Astrocyte of the cerebellum (primary cell): ENCODE data around the gene NT5DC4.

Experiments used
- DNase-seq: peaks from one replicate; pipeline ENCODE4 v3.0.0-alpha.2; 2011; ENCODE audit warnings: low read depth
- H3K4me3 ChIP-seq: 2 replicates; pipeline ENCODE4 v1.5.1; 2011; ENCODE audit warnings: mild to moderate bottlenecking, low read depth, low read length, moderate library complexity
- CTCF ChIP-seq: IDR thresholded peaks from 2 replicates; pipeline ENCODE4 v1.5.1; 2012; ENCODE audit warnings: low read length, low read depth, moderate library complexity, mild to moderate bottlenecking; ENCODE audit errors: missing control alignments
- in situ Hi-C: cut with HindIII; loops from 2 replicates; pipeline ENCODE4 v1.10.0; 2017; ENCODE audit warnings: low sequenced_read_pairs

NT5DC4 gene

DNA sequence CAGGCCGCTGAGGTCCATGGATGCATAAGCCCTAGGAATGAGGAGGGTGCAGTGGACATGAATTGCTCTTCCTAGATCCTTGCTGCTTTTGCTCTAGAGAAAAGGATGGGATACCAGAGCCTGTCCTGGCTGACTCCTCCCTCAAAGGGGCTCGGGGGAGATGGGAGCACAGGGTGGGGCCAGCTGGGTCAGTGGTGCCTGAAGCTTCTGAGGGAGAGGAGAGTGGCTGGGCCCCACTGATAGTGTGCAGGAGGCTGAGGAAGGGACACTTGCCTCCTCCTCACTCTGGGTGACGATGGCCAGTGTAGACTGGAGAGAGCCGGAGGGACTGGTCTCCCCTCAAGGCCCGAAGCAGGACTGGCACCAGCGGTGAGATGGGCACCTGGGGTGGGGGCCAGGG, at the start of gene NT5DC4:
NT5DC4 (plus strand) TSS at position 236 of the 400 bp plus-strand sequence; CDS start at position 296, 60 bp downstream.
- no peak for DNase-seq
- TF ChIP-seq CTCF = no peak
- in situ Hi-C loops = loop anchor here (5.0 kb wide), 2 partner anchors 53 to 113 kb away; no protein-coding TSS in a partner anchor
- no peak within 1 kb of the TSS for H3K4me3 ChIP-seq

GRCh38 chr2:112671801-112672200, 49.0 kb upstream of the NT5DC4 start:
- TF ChIP-seq CTCF = no peak
- in situ Hi-C loops = no loop called here
- H3K4me3 ChIP-seq = no peak overlapping the region
- no peak for DNase-seq

DNA sequence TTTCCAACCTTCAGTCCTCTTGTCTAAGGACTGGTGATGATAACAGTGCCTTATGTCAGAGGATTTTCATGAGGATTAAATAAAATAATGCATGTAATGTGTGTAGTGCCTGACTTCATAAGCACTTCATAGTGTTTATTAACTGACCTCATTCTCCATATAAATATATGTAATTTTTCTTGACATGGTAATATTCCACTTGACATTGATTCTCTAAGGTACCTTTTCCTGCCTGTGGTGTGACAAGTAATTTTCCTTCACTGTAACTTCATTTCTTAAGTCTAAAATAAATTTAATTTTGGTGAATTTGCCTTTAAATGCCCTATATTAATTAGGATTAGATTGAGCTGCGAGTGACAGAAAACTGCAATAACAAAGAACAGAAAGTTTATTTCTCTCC, 47.8 kb upstream of the NT5DC4 start:
- no peak overlapping the region for H3K4me3 ChIP-seq
- DNase-seq = no peak
- TF ChIP-seq CTCF = no peak
- in situ Hi-C loops = no loop called here

DNA sequence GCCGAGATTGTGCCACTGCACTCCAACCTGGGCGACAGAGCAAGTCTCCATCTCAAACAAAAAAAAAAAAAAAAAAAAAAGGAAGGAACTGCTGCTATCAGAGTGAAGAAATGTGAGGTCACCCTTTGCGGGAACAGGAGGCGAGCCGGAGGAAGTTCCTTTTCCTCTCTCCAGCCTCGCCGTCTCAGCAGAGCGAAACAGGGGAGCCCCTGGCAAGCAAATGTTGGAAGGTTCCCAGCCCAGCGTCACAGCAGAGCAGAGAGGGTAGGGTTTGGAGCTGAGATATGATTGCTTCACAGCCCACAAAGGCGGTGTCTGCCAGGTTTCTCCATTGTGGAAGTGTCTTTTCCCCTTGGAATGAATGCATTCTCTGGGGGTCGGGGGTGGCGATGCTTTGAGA, 46.6 kb upstream of the NT5DC4 start:
- no peak overlapping the region for H3K4me3 ChIP-seq
- TF ChIP-seq CTCF = no peak
- in situ Hi-C loops = no loop called here
- no peak for DNase-seq

GRCh38 chr2:112679484-112679883, 41.3 kb upstream of the NT5DC4 start:
- no peak for TF ChIP-seq CTCF
- H3K4me3 ChIP-seq = no peak overlapping the region
- in situ Hi-C loops = no loop called here
- DNase-seq = no peak

DNA sequence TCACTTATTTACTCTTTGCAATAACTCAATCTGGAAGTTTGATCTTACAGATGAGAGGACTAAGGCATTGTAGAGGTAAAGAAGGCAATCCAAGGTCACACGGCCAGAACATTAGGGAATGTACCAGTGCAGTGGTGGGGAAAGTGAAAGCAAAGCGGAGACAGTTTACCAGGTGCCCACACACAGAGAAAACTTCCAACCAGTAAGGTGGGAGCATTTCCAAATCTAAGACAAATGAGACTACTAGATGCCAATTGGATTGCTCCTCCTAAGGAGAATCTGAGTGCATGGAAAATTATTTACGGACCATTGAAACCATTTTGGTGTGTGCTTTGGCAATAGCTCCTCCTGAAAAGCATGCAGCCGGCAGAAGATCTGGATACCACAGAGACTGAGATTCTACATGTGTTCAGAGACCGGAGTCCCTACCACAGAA, 40.1 kb upstream of the NT5DC4 start:
- no peak for TF ChIP-seq CTCF
- DNase-seq = peak; percentile 43
- in situ Hi-C loops = no loop called here
- peak overlapping the region; percentile 6 for H3K4me3 ChIP-seq

DNA sequence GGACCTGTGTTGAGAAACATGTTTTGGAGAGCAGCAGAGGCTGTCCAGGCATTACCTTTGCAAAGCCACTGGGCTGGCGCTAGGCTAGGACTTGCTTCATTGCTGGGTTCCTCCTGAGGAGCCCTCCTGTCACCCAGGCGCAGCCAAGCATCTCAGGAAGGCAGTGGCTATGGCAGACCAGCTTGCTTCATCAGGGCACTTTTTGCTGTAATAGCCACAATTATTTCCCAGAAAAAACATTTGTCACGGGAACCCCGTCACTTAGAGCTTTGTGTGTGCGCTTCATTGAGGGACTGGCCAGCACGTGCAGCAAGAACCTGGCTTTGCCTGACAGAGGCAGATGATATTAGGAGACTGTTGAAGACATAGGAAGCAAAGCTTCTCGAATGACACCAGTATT, 38.7 kb upstream of the NT5DC4 start:
- no peak overlapping the region for H3K4me3 ChIP-seq
- DNase-seq = no peak
- in situ Hi-C loops = no loop called here
- TF ChIP-seq CTCF = no peak
